ENCODE measurements around the gene GAGE1.

GRCh38 chrX:49644991-49645637 lies 46.3 kb downstream of the GAGE1 start:
- TF ChIP-seq ATF7 (IDR thresholded peaks at IDR 0.05) (no peak), ATF7 (CRISPR knock-in tag; IDR thresholded peaks at IDR 0.05) (no peak), ATF2 (CRISPR knock-in tag; IDR thresholded peaks at IDR 0.05) (no peak), POLR2A (IDR thresholded peaks at IDR 0.05; ENCODE audit: insufficient read depth in 1 of 2, low read depth in 2 of 2, low read length in 2 of 2) (no peak), ZMYM3 (CRISPR knock-in tag; IDR thresholded peaks at IDR 0.05) (no peak), EZH2 (conservative IDR thresholded peaks at IDR 0.05; ENCODE audit: low read depth, low read length) (no peak)

All from HepG2 (cell line).